Measurements from ENCODE around the gene APOLD1.
A peak's percentile ranks its signal among the peaks of the same experiment; 100 is the strongest.

APOLD1 gene

GRCh38 chr12:12823300-12823699 lies 37.8 kb downstream of the APOLD1 start:
- no peak for DNase-seq (ENCODE audit: extremely low read depth, low read depth)
- TF ChIP-seq CTCF (IDR thresholded peaks at IDR 0.05; ENCODE audit: low read depth, low read length, missing control alignments): no peak
- no peak overlapping the region for H3K4me3 ChIP-seq (replicated peaks; ENCODE audit: low read depth, low read length)

- no peak for DNase-seq (ENCODE audit: extremely low read depth, low read depth)
- no peak for TF ChIP-seq CTCF (IDR thresholded peaks at IDR 0.05; ENCODE audit: low read depth, low read length, missing control alignments)
- no peak overlapping the region for H3K4me3 ChIP-seq (replicated peaks; ENCODE audit: low read depth, low read length)
Measured at GRCh38 chr12:12823811-12824210, 38.4 kb downstream of the APOLD1 start.

- DNase-seq (ENCODE audit: extremely low read depth, low read depth): no peak
- no peak for TF ChIP-seq CTCF (IDR thresholded peaks at IDR 0.05; ENCODE audit: low read depth, low read length, missing control alignments)
- H3K4me3 ChIP-seq (replicated peaks; ENCODE audit: low read depth, low read length): no peak overlapping the region
Measured at GRCh38 chr12:12835378-12836146, 50.1 kb downstream of the APOLD1 start.

GRCh38 chr12:12836571-12836970 lies 51.1 kb downstream of the APOLD1 start:
- no peak for DNase-seq (ENCODE audit: extremely low read depth, low read depth)
- no peak overlapping the region for H3K4me3 ChIP-seq (replicated peaks; ENCODE audit: low read depth, low read length)
- TF ChIP-seq CTCF (IDR thresholded peaks at IDR 0.05; ENCODE audit: low read depth, low read length, missing control alignments): no peak

GRCh38 chr12:12837025-12837812 lies 51.8 kb downstream of the APOLD1 start:
- peak; percentile 58 for DNase-seq (ENCODE audit: extremely low read depth, low read depth)
- H3K4me3 ChIP-seq (replicated peaks; ENCODE audit: low read depth, low read length): no peak overlapping the region
- TF ChIP-seq CTCF (IDR thresholded peaks at IDR 0.05; ENCODE audit: low read depth, low read length, missing control alignments): peak; percentile 61

- TF ChIP-seq CTCF (IDR thresholded peaks at IDR 0.05; ENCODE audit: low read depth, low read length, missing control alignments): no peak
- no peak for DNase-seq (ENCODE audit: extremely low read depth, low read depth)
- H3K4me3 ChIP-seq (replicated peaks; ENCODE audit: low read depth, low read length): no peak overlapping the region
Measured at GRCh38 chr12:12837813-12838153, 52.3 kb downstream of the APOLD1 start.
